WTC11 (cell line): Measurements from ENCODE around the gene GOLT1B. TPM values are rescaled to one million over a fixed set of nuclear protein-coding genes. Genes with fewer than 3 reads are reported as not detected.
"Not testable (repeated sequence)": the region's sequence is repeated elsewhere in the genome, so short reads cannot be mapped to it uniquely, and the experiment has no call there.

Experiments
- ATAC-seq: fragments of 200-7000 bp; cut with Tn5 transposase; 2 replicates; pipeline ENCODE4 v1.10.0; 2021; ENCODE audit warnings: mild to moderate bottlenecking, moderate library complexity
- CTCF ChIA-PET: fragments of 300-600 bp; sonication (Branson Sonifier 250); formaldehyde crosslinking; loops from one replicate; lab custom pipeline; 2021; ENCODE audit warnings: antibody characterized with exemption; lab: Charles Lee
- POLR2A ChIA-PET: fragments of 350-600 bp; sonication (Branson Sonifier 250); formaldehyde crosslinking; loops from one replicate; lab custom pipeline; 2021; ENCODE audit warnings: antibody characterized with exemption; lab: Charles Lee
- DNase-seq: peaks from one replicate; pipeline ENCODE4 v3.0.0; 2021; ENCODE audit warnings: low spot score
- H3K27ac Mint-ChIP-seq: 2 replicates; pipeline ENCODE4 v1.8.0; 2021; ENCODE audit warnings: mixed read lengths
- H3K27me3 Mint-ChIP-seq: 2 replicates; pipeline ENCODE4 v1.8.0; 2021; ENCODE audit warnings: low read depth, mild to moderate bottlenecking, moderate library complexity, mixed read lengths
- H3K36me3 Mint-ChIP-seq: 2 replicates; pipeline ENCODE4 v1.8.0; 2021; ENCODE audit warnings: mixed read lengths
- H3K4me1 Mint-ChIP-seq: 2 replicates; pipeline ENCODE4 v1.8.0; 2022; ENCODE audit warnings: mixed read lengths
- H3K4me3 Mint-ChIP-seq: 2 replicates; pipeline ENCODE4 v1.8.0; 2021; ENCODE audit warnings: mild to moderate bottlenecking, moderate library complexity, mixed read lengths
- H3K9me3 Mint-ChIP-seq: 2 replicates; pipeline ENCODE4 v1.8.0; 2021; ENCODE audit warnings: mixed read lengths
- CDX4 ChIP-seq: fragments of 250-450 bp; sonication (Bioruptor Pico); IDR thresholded peaks from 2 replicates; pipeline ENCODE4 v1.9.0; 2021; ENCODE audit warnings: moderate library complexity, mild to moderate bottlenecking, inconsistent platforms, borderline replicate concordance
- ELF4 ChIP-seq: sonication (generic); formaldehyde crosslinking; IDR thresholded peaks from 2 replicates; pipeline ENCODE4 v1.8.1; 2022; ENCODE audit warnings: low read depth, mild to moderate bottlenecking, moderate library complexity, missing genetic modification reagents
- FOXJ3 ChIP-seq: sonication (generic); formaldehyde crosslinking; IDR thresholded peaks from 2 replicates; pipeline ENCODE4 v1.9.0; 2021; ENCODE audit warnings: missing genetic modification reagents, mild to moderate bottlenecking, borderline replicate concordance
- GTF2I ChIP-seq: fragments of 250-450 bp; sonication (Bioruptor Pico); conservative IDR thresholded peaks from 2 replicates; pipeline ENCODE4 v1.4.0; 2021; ENCODE audit warnings: mild to moderate bottlenecking
- IRF2 ChIP-seq: sonication (generic); formaldehyde crosslinking; IDR thresholded peaks from 2 replicates; pipeline ENCODE4 v1.8.0; 2022; ENCODE audit warnings: low read depth, missing genetic modification reagents, borderline replicate concordance
- JUN ChIP-seq: sonication (generic); formaldehyde crosslinking; IDR thresholded peaks from 2 replicates; pipeline ENCODE4 v1.8.0; 2023; ENCODE audit warnings: mild to moderate bottlenecking, missing genetic modification reagents
- NFATC4 ChIP-seq: fragments of 250-450 bp; sonication (Bioruptor Pico); IDR thresholded peaks from 2 replicates; pipeline ENCODE4 v1.9.0; 2021; ENCODE audit warnings: mild to moderate bottlenecking
- NR1H2 ChIP-seq: sonication (generic); formaldehyde crosslinking; IDR thresholded peaks from 2 replicates; pipeline ENCODE4 v1.9.0; 2021; ENCODE audit warnings: mild to moderate bottlenecking, moderate library complexity, missing genetic modification reagents
- RORB ChIP-seq: fragments of 250-450 bp; sonication (Bioruptor Pico); IDR thresholded peaks from 2 replicates; pipeline ENCODE4 v1.9.0; 2021; ENCODE audit warnings: mild to moderate bottlenecking
- SMAD4 ChIP-seq: sonication (generic); formaldehyde crosslinking; IDR thresholded peaks from 2 replicates; pipeline ENCODE4 v1.8.0; 2022; ENCODE audit warnings: mild to moderate bottlenecking, missing genetic modification reagents
- TEAD1 ChIP-seq: sonication (generic); formaldehyde crosslinking; IDR thresholded peaks from 2 replicates; pipeline ENCODE4 v1.8.0; 2022; ENCODE audit warnings: mild to moderate bottlenecking, missing genetic modification reagents
- TEAD4 ChIP-seq: sonication (generic); formaldehyde crosslinking; IDR thresholded peaks from 2 replicates; pipeline ENCODE4 v1.8.0; 2022; ENCODE audit warnings: mild to moderate bottlenecking, missing genetic modification reagents
- TP53 ChIP-seq: sonication (generic); formaldehyde crosslinking; IDR thresholded peaks from 2 replicates; pipeline ENCODE4 v1.8.1; 2023; ENCODE audit warnings: mild to moderate bottlenecking, missing genetic modification reagents
- USF1 ChIP-seq: sonication (generic); formaldehyde crosslinking; IDR thresholded peaks from 2 replicates; pipeline ENCODE4 v1.8.0; 2022; ENCODE audit warnings: mild to moderate bottlenecking, missing genetic modification reagents
- USF2 ChIP-seq: sonication (generic); formaldehyde crosslinking; IDR thresholded peaks from 2 replicates; pipeline ENCODE4 v1.8.1; 2023; ENCODE audit warnings: mild to moderate bottlenecking, missing genetic modification reagents, moderate library complexity
- ZBTB21 ChIP-seq: sonication (generic); formaldehyde crosslinking; IDR thresholded peaks from 2 replicates; pipeline ENCODE4 v1.8.1; 2023; ENCODE audit warnings: mild to moderate bottlenecking, missing genetic modification reagents, borderline replicate concordance
- ZNF219 ChIP-seq: sonication (generic); formaldehyde crosslinking; IDR thresholded peaks from 2 replicates; pipeline ENCODE4 v1.8.0; 2023; ENCODE audit warnings: missing genetic modification reagents, mild to moderate bottlenecking, borderline replicate concordance
- ZNF423 ChIP-seq: fragments of 250-450 bp; sonication (Bioruptor Pico); IDR thresholded peaks from 2 replicates; pipeline ENCODE4 v2.1.2; 2022; ENCODE audit warnings: mild to moderate bottlenecking, moderate library complexity
- ZNF512 ChIP-seq: sonication (generic); formaldehyde crosslinking; IDR thresholded peaks from 2 replicates; pipeline ENCODE4 v1.8.1; 2022; ENCODE audit warnings: missing genetic modification reagents, borderline replicate concordance
- total RNA-seq: library from RNA; stranded (reverse); gene quantifications from 3 replicates; pipeline ENCODE4 v1.2.3, GENCODE V29; 2021
- TF ChIP-seq, protein P1 (sequence below): sonication (generic); formaldehyde crosslinking; IDR thresholded peaks from 2 replicates; pipeline ENCODE4 v1.8.1; 2023; ENCODE audit warnings: mild to moderate bottlenecking, missing genetic modification reagents, moderate library complexity
- TF ChIP-seq, protein P2 (sequence below): sonication (generic); formaldehyde crosslinking; IDR thresholded peaks from 2 replicates; pipeline ENCODE4 v1.8.1; 2022; ENCODE audit warnings: mild to moderate bottlenecking, moderate library complexity, missing genetic modification reagents

The GOLT1B gene
- total RNA-seq, 1 experiment from 2014 or later, result 39.7 TPM

DNA sequence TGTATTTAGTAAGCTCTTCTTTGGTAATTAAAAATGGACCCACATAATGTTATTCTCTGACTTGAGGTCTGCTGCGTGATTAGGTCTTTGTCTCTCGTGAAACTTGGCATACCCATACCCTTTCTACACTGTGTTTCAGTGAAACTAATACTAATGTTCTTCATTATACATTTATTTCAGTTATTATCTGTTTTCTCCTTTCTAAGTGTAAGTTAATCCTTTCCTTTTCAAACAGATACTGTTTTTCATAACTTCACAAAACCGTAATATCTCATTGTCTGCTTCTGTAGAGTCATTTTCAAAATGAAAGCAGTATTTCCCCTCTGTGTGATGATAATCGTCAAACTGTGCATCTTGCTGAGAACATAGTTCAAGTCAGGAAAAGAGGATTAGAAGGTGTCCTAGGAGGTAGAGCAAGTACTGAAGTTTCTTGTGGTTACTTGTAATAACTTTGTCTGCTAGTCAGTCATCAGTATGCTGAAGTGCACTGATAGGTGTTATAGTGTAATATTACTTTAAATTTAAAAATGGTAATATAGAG is 48.2 kb upstream of the GOLT1B start (continued):
- no peak for TF ChIP-seq USF2 (CRISPR knock-in tag)

DNA sequence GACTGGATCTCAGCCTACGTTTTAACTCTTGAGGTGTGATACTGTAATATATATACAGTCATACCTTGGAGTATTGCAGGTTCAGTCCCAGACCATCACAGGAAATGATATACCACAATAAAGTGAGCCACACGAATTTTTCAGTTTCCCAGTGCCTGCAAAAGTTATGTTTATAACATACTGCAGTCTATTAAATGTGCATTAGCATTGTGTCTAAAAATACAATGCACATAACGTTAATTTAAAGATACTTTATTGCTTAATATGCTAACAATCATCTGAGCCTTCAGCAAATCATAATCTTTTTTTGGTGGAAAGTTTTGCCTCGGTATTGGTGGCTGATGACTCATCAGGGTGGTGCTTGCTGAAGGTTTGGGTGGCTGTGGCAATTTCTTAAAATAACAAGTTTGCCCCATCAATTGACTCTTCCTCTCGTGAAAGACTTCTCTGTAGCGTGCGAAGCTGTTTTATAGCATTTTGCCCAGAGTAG is 45.3 kb upstream of the GOLT1B start:
- no peak for ATAC-seq
- Mint-ChIP-seq H3K4me1 (no peaks in the 10 kb centered on the region), H3K36me3 (peaks cover 8% of the 10 kb centered on the region; the same call in 1 of the 2 replicates), H3K9me3 (no peaks in the 10 kb centered on the region), H3K27me3 (no peaks in the 10 kb centered on the region), H3K4me3 (no peak overlapping the region), H3K27ac (no peak overlapping the region)
- TF ChIP-seq NFATC4 (CRISPR knock-in tag), result no peak
- POLR2A ChIA-PET, result no interaction called here
- CTCF ChIA-PET, result no interaction called here
- no peak for DNase-seq

DNA sequence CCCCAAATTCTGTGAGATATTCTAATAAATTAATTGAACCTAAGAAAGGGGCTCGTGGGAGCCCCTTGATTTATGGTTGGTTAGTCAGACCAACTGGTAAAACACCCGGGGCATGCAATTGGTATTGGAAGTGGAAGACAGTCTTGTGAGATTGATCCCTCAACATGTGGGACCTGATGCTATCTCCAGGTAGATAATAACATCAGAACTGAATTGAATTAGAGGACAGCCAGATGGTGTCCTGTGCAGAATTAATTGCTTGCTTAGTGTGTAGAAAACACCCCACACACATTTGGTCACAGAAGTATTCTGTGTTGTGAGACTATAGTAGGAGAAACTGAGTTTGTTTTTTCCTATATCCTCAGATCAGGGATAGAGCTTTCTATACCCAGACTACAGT is 42.1 kb upstream of the GOLT1B start:
- no peak overlapping the region for H3K4me3 Mint-ChIP-seq
- H3K4me1 Mint-ChIP-seq, result no peaks in the 10 kb centered on the region
- ChIA-PET POLR2A (no interaction called here), CTCF (no interaction called here)
- ATAC-seq (no peak), DNase-seq (no peak)
- no peaks in the 10 kb centered on the region for H3K9me3 Mint-ChIP-seq
- no peak for TF ChIP-seq TEAD4 (CRISPR knock-in tag)
- no peak for TF ChIP-seq ELF4 (CRISPR knock-in tag)
- TF ChIP-seq, protein P1, sequence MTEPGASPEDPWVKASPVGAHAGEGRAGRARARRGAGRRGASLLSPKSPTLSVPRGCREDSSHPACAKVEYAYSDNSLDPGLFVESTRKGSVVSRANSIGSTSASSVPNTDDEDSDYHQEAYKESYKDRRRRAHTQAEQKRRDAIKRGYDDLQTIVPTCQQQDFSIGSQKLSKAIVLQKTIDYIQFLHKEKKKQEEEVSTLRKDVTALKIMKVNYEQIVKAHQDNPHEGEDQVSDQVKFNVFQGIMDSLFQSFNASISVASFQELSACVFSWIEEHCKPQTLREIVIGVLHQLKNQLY, result no peak
- no peak for TF ChIP-seq ZNF219 (CRISPR knock-in tag)
- no peak for TF ChIP-seq JUN (CRISPR knock-in tag)
- TF ChIP-seq, protein P2, sequence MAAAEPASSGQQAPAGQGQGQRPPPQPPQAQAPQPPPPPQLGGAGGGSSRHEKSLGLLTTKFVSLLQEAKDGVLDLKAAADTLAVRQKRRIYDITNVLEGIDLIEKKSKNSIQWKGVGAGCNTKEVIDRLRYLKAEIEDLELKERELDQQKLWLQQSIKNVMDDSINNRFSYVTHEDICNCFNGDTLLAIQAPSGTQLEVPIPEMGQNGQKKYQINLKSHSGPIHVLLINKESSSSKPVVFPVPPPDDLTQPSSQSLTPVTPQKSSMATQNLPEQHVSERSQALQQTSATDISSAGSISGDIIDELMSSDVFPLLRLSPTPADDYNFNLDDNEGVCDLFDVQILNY (CRISPR knock-in tag), result no peak
- TF ChIP-seq TP53, result no peak
- TF ChIP-seq RORB (CRISPR knock-in tag), result no peak
- TF ChIP-seq FOXJ3 (CRISPR knock-in tag), result no peak
- H3K27ac Mint-ChIP-seq, result no peak overlapping the region
- H3K36me3 Mint-ChIP-seq, result peaks cover 15% of the 10 kb centered on the region
- H3K27me3 Mint-ChIP-seq, result no peaks in the 10 kb centered on the region

- H3K27me3 Mint-ChIP-seq, H3K27ac Mint-ChIP-seq, H3K4me1 Mint-ChIP-seq, H3K9me3 Mint-ChIP-seq, POLR2A ChIA-PET, CTCF ChIA-PET, ATAC-seq, DNase-seq, H3K4me3 Mint-ChIP-seq: not testable (repeated sequence)
- H3K36me3 Mint-ChIP-seq, result peaks cover 28% of the 10 kb centered on the region
These were observed 34.3 kb upstream of the GOLT1B start for GRCh38 chr12:21467334-21467733.

- ATAC-seq (no peak), DNase-seq (no peak)
- no peak overlapping the region for H3K27ac Mint-ChIP-seq
- no peaks in the 10 kb centered on the region for H3K9me3 Mint-ChIP-seq
- H3K27me3 Mint-ChIP-seq, result no peaks in the 10 kb centered on the region
- peaks cover 26% of the 10 kb centered on the region for H3K36me3 Mint-ChIP-seq
- no peaks in the 10 kb centered on the region for H3K4me1 Mint-ChIP-seq
- ChIA-PET CTCF (no interaction called here), POLR2A (no interaction called here)
- H3K4me3 Mint-ChIP-seq, result no peak overlapping the region
- no peak for TF ChIP-seq SMAD4 (CRISPR knock-in tag)
- TF ChIP-seq IRF2 (CRISPR knock-in tag), result no peak
- TF ChIP-seq USF1 (CRISPR knock-in tag), result no peak
- no peak for TF ChIP-seq ZNF512
- TF ChIP-seq ZBTB21 (CRISPR knock-in tag), result no peak
- no peak for TF ChIP-seq TEAD1
- TF ChIP-seq GTF2I (CRISPR knock-in tag), result no peak
- no peak for TF ChIP-seq CDX4 (CRISPR knock-in tag)
- no peak for TF ChIP-seq NR1H2 (CRISPR knock-in tag)
- TF ChIP-seq, protein P1, result no peak
- no peak for TF ChIP-seq ZNF423
These were observed 30.3 kb upstream of the GOLT1B start for GRCh38 chr12:21471294-21471693.
